ENCODE results near the gene SPIN1. TPM values are rescaled to one million over a fixed set of nuclear protein-coding genes. Genes with fewer than 3 reads are reported as not detected.

Gene SPIN1
- total RNA-seq, 3 donors from 2014 or later: 51.5 to 98.7 (median 67.7) TPM

DNA sequence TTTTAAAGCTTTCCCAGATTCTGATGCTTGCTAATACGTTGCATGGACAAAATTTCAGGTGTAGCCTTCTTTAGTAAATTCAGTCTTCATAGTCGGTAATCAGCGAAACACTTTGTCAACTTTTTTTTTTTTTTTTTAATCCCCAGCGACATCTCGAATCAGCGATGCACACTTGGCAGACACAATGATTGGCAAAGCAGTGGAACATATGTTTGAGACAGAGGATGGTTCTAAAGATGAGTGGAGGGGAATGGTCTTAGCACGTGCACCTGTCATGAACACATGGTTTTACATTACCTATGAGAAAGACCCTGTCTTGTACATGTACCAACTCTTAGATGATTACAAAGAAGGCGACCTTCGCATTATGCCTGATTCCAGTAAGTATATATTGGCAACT is 80.0 kb downstream of the SPIN1 start:
- Histone ChIP-seq H3K9me3 (no peaks in the 10 kb centered on the region), H3K4me3 (no peak overlapping the region), H3K36me3 (ENCODE audit: low read depth) (no peaks in the 10 kb centered on the region), H3K4me1 (ENCODE audit: low read depth) (no peaks in the 10 kb centered on the region)
- ATAC-seq: no peak
- no peak for TF ChIP-seq CTCF (IDR thresholded peaks at IDR 0.05)
- intact Hi-C loops (cut with DNase I, micrococcal nuclease): no loop called here
- DNase-seq: no peak

- DNase-seq (no peak), ATAC-seq (no peak)
- intact Hi-C loops (cut with DNase I, micrococcal nuclease): no loop called here
- H3K4me3 ChIP-seq: no peak overlapping the region
- no peaks in the 10 kb centered on the region for H3K9me3 ChIP-seq
- peaks cover 4% of the 10 kb centered on the region for H3K36me3 ChIP-seq (ENCODE audit: low read depth)
- no peak for TF ChIP-seq CTCF (IDR thresholded peaks at IDR 0.05)
- H3K4me1 ChIP-seq (ENCODE audit: low read depth): no peaks in the 10 kb centered on the region
These were observed 88.4 kb downstream of the SPIN1 start for GRCh38 chr9:88476491-88477271.

GRCh38 chr9:88477300-88477751 is 89.1 kb downstream of the SPIN1 start:
- H3K4me1 ChIP-seq (ENCODE audit: low read depth): no peaks in the 10 kb centered on the region
- H3K9me3 ChIP-seq: no peaks in the 10 kb centered on the region
- peaks cover 4% of the 10 kb centered on the region for H3K36me3 ChIP-seq (ENCODE audit: low read depth)
- DNase-seq: no peak
- intact Hi-C loops (cut with DNase I, micrococcal nuclease): no loop called here
- ATAC-seq: no peak
- H3K4me3 ChIP-seq: no peak overlapping the region
- TF ChIP-seq CTCF (IDR thresholded peaks at IDR 0.05): no peak

GRCh38 chr9:88478246-88478645 is 90.0 kb downstream of the SPIN1 start:
- ATAC-seq (no peak), DNase-seq (no peak)
- intact Hi-C loops (cut with DNase I, micrococcal nuclease): no loop called here
- no peaks in the 10 kb centered on the region for H3K4me1 ChIP-seq (ENCODE audit: low read depth)
- no peak for TF ChIP-seq CTCF (IDR thresholded peaks at IDR 0.05)
- no peak overlapping the region for H3K4me3 ChIP-seq
- peaks cover 4% of the 10 kb centered on the region for H3K36me3 ChIP-seq (ENCODE audit: low read depth)
- H3K9me3 ChIP-seq: no peaks in the 10 kb centered on the region

DNA sequence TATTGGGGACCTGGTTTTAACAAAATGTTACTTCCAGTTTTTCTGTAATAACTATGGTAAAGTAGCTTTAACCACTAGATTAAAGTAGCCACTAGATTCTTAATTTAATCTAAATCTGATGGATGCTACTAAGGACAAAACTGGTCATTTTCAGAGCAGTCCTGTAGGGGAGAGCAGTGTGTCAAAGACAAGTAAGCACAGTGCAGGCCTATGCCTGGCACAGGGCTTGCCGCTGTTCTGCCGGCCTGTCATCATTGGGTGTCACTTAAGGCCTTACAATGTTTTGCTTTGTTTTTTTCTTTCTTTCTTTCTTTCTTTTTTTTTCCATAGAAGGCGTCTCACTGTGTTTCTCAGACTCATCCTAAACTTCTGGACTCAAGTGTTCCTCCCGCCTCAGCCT is 93.7 kb downstream of the SPIN1 start:
- Histone ChIP-seq H3K4me3 (no peak overlapping the region), H3K9me3 (no peaks in the 10 kb centered on the region), H3K36me3 (ENCODE audit: low read depth) (no peaks in the 10 kb centered on the region), H3K4me1 (ENCODE audit: low read depth) (no peaks in the 10 kb centered on the region)
- ATAC-seq (no peak), DNase-seq (no peak)
- no peak for TF ChIP-seq CTCF (IDR thresholded peaks at IDR 0.05)
- intact Hi-C loops (cut with DNase I, micrococcal nuclease): no loop called here

Measured in mucosa of descending colon (tissue), 3 donors.